ENCODE results near the gene SGSH.

Gene SGSH

DNA sequence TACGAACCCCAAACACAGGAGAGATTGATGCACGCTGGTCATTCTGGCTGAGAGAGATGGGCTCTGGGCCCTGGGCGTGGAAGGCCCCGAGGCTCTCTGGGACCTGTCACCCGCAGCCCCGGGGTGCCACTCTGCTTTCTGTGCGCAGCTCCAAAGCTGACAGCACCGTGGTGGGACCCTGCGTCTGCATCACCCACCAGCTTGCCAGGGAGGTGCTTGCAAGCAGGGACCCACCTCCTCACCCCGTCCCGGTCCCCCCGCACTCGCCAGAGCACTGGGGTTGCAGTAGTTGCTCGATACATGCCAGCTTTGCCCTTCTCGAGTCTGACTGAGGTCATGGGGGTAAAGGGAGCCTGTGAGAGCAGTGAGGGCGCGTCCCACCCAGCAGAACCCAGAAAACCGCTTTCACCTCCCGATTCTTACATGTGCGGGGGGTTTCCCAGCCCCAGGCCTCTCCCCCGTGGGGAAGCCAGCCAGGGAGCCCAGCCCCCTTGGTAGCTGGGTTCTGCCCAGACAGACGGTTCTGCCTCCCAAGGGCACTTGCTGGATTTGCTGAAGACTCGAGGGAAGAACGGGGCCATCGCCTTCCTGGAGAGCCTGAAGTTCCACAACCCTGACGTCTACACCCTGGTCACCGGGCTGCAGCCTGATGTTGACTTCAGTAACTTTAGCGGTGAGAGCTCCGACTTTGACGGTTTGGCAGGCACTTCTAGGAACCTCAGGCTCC lies 37.9 kb downstream of the SGSH start:
- TF ChIP-seq, protein P1, sequence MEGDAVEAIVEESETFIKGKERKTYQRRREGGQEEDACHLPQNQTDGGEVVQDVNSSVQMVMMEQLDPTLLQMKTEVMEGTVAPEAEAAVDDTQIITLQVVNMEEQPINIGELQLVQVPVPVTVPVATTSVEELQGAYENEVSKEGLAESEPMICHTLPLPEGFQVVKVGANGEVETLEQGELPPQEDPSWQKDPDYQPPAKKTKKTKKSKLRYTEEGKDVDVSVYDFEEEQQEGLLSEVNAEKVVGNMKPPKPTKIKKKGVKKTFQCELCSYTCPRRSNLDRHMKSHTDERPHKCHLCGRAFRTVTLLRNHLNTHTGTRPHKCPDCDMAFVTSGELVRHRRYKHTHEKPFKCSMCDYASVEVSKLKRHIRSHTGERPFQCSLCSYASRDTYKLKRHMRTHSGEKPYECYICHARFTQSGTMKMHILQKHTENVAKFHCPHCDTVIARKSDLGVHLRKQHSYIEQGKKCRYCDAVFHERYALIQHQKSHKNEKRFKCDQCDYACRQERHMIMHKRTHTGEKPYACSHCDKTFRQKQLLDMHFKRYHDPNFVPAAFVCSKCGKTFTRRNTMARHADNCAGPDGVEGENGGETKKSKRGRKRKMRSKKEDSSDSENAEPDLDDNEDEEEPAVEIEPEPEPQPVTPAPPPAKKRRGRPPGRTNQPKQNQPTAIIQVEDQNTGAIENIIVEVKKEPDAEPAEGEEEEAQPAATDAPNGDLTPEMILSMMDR (IDR thresholded peaks at IDR 0.05) = no peak

DNA sequence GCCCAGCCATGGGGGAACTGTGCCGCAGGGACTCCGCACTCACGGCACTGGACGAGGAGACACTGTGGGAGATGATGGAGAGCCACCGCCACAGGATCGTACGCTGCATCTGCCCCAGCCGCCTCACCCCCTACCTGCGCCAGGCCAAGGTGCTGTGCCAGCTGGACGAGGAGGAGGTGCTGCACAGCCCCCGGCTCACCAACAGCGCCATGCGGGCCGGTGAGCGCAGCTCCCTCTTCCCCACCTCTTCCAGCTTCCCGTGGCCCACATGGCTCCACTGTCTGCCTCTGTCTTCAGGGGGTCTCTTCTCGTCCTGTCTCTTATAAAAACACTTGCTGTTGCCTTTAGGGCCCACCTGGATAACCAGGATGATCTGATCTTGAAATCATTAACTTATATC lies 38.7 kb downstream of the SGSH start:
- TF ChIP-seq, protein P1 (IDR thresholded peaks at IDR 0.05) = no peak

DNA sequence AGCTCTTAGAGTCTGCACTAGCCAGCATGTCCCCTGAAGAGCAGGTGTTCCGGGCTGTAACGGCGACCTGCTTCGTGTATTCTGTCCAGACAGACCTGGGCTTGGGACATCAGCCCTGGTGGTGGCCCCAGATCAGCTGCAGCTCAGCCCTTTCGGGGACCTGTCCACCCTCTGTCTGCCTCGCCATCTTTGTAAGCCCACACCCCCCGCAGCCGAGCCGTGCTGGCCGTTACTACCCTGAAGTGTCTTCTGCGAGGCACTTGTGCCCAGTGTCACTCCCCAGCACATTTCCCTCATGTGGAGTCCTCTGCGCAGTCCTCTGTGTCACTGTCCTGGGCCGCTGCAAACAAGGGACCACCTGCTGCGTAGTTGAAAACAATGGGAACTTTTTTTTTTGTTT lies 39.9 kb downstream of the SGSH start:
- TF ChIP-seq, protein P1 (IDR thresholded peaks at IDR 0.05) = no peak

DNA sequence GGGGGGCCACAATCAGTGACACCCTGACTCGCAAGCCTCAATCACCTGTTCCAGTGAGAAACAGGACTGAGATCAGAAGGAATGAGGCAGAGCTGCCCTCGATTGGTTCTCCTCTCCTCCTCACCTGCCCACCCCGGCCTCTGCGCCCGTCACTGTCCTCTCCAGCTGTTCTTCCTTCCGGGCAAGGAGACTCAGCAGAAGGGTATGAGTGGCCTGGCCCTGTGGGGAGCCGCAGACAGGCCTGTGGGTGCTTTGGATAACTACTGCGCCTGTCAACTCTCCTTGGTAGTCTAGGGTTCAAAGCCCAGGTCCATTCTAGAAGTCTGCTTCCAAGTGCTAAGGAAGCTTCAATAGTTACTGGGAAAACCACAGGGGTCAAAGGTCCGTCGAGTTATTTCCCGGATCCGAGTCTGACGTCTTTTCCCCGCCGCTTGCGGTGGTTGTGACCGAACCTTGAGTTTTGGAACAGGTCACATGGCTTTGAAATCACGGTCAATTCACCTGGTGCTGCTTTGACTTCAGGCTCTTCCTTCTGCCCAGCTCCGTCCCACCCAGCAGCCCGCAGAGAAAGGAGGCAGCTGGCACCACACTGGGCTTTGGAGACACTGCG lies 42.0 kb downstream of the SGSH start:
- TF ChIP-seq, protein P1 (IDR thresholded peaks at IDR 0.05) = no peak

DNA sequence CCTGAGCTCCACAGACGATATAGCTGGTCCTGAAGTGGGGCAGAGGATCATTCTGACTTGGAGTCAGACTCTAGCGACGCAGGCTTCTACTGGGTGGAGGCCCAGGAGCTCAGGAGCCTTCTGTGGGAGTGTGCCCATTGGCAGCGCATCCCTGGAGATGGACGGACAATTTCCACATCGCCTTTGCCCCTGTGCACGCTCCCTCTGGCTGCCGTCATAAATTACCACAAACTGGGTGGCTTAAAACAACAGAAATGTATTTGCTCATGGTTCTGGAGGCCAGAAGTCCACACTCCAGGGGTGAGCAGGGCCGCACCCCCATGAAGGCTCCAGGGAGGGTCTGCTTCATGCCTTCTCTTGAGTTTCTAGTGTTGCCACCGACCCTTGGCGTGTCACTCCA lies 43.4 kb downstream of the SGSH start:
- TF ChIP-seq, protein P1 (IDR thresholded peaks at IDR 0.05) = no peak

DNA sequence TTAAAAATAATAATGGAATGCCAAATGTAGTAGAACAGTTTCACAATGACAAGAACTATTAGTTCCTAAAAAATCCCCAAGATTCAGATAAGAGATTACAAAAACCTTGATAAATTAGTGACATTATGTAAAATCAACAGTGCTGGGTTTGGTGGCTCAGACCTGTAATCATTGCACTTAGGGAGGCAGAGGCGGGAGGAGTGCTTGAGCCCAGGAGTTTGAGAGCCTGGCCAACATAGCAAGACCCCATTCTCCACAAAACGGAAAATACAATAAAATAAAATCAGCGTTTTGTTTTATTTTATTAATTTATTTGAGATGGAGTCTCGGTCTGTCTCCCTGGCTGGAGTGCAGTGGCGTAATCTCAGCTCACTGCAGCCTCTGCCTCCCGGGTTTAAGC lies 46.2 kb downstream of the SGSH start:
- TF ChIP-seq, protein P1 (IDR thresholded peaks at IDR 0.05) = no peak

DNA sequence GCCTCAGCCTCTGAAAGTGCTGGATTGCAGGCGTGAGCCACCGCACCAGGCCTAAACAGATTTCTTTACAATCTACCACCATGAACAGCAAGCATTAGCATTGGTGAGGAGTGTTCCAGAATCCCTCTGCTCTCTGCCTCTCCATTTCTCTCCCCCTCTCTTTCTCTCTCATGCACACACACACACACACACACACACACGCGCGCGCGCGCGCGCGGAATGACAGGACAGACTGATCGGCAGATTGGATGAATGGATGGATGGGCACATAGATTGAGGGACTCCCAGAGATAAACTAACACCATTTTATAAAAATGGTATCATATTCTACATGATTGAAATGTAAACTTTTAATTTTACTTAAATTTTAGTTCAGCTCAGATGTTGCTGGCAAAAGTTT lies 47.0 kb downstream of the SGSH start:
- TF ChIP-seq, protein P1 (IDR thresholded peaks at IDR 0.05) = no peak

All from LNCAP (cell line).